IMR-90 (cell line): ENCODE results near the gene SLC26A3. TPM values are rescaled to one million over a fixed set of nuclear protein-coding genes. Genes with fewer than 3 reads are reported as not detected.
"Not testable (repeated sequence)": the region's sequence is repeated elsewhere in the genome, so short reads cannot be mapped to it uniquely, and the experiment has no call there.

Experiments
- ATAC-seq: fragments of 200-7000 bp; cut with Tn5 transposase; 2 replicates; pipeline ENCODE4 v1.9.1; 2020; ENCODE audit warnings: low read depth, mild to moderate bottlenecking, moderate library complexity
- BruUV-seq: library from RNA; stranded (reverse); fragments of 400-500 nt; replicated peaks from 2 replicates; lab custom pipeline; 2021; lab: Mats Ljungman, UMichigan
- CTCF ChIA-PET: fragments of 300-600 bp; formaldehyde crosslinking; extraction: SDS; loops from one replicate; lab custom pipeline; 2021; ENCODE audit warnings: antibody characterized with exemption; lab: Yijun Ruan, JAX
- POLR2A ChIA-PET: fragments of 300-600 bp; sonication (Branson Sonifier 250); formaldehyde crosslinking; loops from one replicate; lab custom pipeline; 2022; ENCODE audit warnings: antibody characterized with exemption; ENCODE audit not compliant: unreplicated experiment; lab: Charles Lee
- DNase-seq: peaks from one replicate; pipeline ENCODE4 v3.0.0; 2013
- H2AFZ ChIP-seq: replicated peaks from 2 replicates; pipeline ENCODE3; 2013; ENCODE audit warnings: low read length, mild to moderate bottlenecking; ENCODE audit not compliant: poor library complexity
- H2AK5ac ChIP-seq: 2 replicates; pipeline ENCODE4 v1.6.1; 2013; ENCODE audit warnings: low read depth, low read length, inconsistent platforms
- H2AK9ac ChIP-seq: replicated peaks from 2 replicates; pipeline ENCODE3; 2013; ENCODE audit warnings: mild to moderate bottlenecking, low read depth, low read length, moderate library complexity; ENCODE audit not compliant: poor library complexity
- H2BK120ac ChIP-seq: 2 replicates; pipeline ENCODE4 v1.6.1; 2013; ENCODE audit warnings: low read depth, low read length, inconsistent platforms
- H2BK15ac ChIP-seq: 3 replicates; pipeline ENCODE4 v1.6.1; 2013; ENCODE audit warnings: low read depth, low read length, inconsistent platforms
- H2BK20ac ChIP-seq: 2 replicates; pipeline ENCODE4 v1.6.1; 2013; ENCODE audit warnings: low read depth, mild to moderate bottlenecking, inconsistent platforms, low read length, moderate library complexity
- H2BK5ac ChIP-seq: 2 replicates; pipeline ENCODE4 v1.6.1; 2013; ENCODE audit warnings: mild to moderate bottlenecking, low read depth, low read length, inconsistent platforms; ENCODE audit not compliant: poor library complexity, severe bottlenecking
- H3K14ac ChIP-seq: replicated peaks from 2 replicates; pipeline ENCODE4 v1.6.1; 2013; ENCODE audit warnings: low read depth, low read length, inconsistent platforms
- H3K18ac ChIP-seq: 2 replicates; pipeline ENCODE4 v1.6.1; 2013; ENCODE audit warnings: low read depth, low read length, control low read depth
- H3K23ac ChIP-seq: 2 replicates; pipeline ENCODE4 v1.6.1; 2013; ENCODE audit warnings: low read depth, low read length, inconsistent platforms
- H3K27ac ChIP-seq: 2 replicates; pipeline ENCODE4 v1.5.1; 2013; ENCODE audit warnings: mild to moderate bottlenecking, control low read depth, low read length; ENCODE audit not compliant: insufficient read depth
- H3K27me3 ChIP-seq: 2 replicates; pipeline ENCODE4 v1.6.1; 2013; ENCODE audit warnings: low read length; ENCODE audit not compliant: control insufficient read depth, insufficient read depth
- H3K36me3 ChIP-seq: 2 replicates; pipeline ENCODE4 v1.6.1; 2013; ENCODE audit warnings: low read length, mixed read lengths; ENCODE audit not compliant: control insufficient read depth, insufficient read depth
- H3K4ac ChIP-seq: 2 replicates; pipeline ENCODE4 v1.6.1; 2013; ENCODE audit warnings: low read depth, low read length, inconsistent platforms
- H3K4me1 ChIP-seq: 2 replicates; pipeline ENCODE4 v1.6.1; 2013; ENCODE audit warnings: low read length, mixed read lengths; ENCODE audit not compliant: control insufficient read depth, insufficient read depth
- H3K4me2 ChIP-seq: 2 replicates; pipeline ENCODE4 v1.6.1; 2013; ENCODE audit warnings: low read depth, mild to moderate bottlenecking, control low read depth, low read length, moderate library complexity
- H3K4me3 ChIP-seq: 2 replicates; pipeline ENCODE4 v1.5.1; 2013; ENCODE audit warnings: low read depth, mild to moderate bottlenecking, control low read depth, low read length, moderate library complexity; ENCODE audit not compliant: insufficient read depth
- H3K56ac ChIP-seq: 2 replicates; pipeline ENCODE4 v1.6.1; 2013; ENCODE audit warnings: low read length, inconsistent platforms; ENCODE audit not compliant: insufficient read depth; ENCODE audit errors: extremely low read depth
- H3K79me1 ChIP-seq, 2 experiments: 2 replicates each; pipeline ENCODE4 v1.6.1; 2013; ENCODE audit warnings: low read length in 2 of 2, inconsistent platforms in 1 of 2, low read depth in 1 of 2
- H3K9ac ChIP-seq: 2 replicates; pipeline ENCODE4 v1.6.1; 2013; ENCODE audit warnings: low read depth, low read length, control low read depth
- H3K9me1 ChIP-seq: 2 replicates; pipeline ENCODE4 v1.6.1; 2013; ENCODE audit warnings: low read length, inconsistent platforms; ENCODE audit not compliant: insufficient read depth
- H3K9me3 ChIP-seq: 2 replicates; pipeline ENCODE4 v1.6.1; 2013; ENCODE audit warnings: low read length; ENCODE audit not compliant: control insufficient read depth, insufficient read depth
- H4K20me1 ChIP-seq: 2 replicates; pipeline ENCODE4 v1.6.1; 2013; ENCODE audit warnings: low read length, inconsistent platforms; ENCODE audit not compliant: insufficient read depth
- H4K5ac ChIP-seq: 2 replicates; pipeline ENCODE4 v1.6.1; 2013; ENCODE audit warnings: mild to moderate bottlenecking, low read depth, low read length, control low read depth
- H4K8ac ChIP-seq, 2 experiments: 2 replicates each; pipeline ENCODE4 v1.6.1; 2013; ENCODE audit warnings: low read depth in 2 of 2, low read length in 2 of 2, control low read depth in 1 of 2, inconsistent platforms in 1 of 2
- H4K91ac ChIP-seq: 2 replicates; pipeline ENCODE4 v1.6.1; 2013; ENCODE audit warnings: low read depth, low read length, inconsistent platforms; ENCODE audit not compliant: insufficient read depth
- WGBS, 2 experiments: methylation state at CpG; one replicate each; pipeline versions ENCODE4 v1.1.5 to v1.1.7; 2013; ENCODE audit warnings: missing lambda C conversion rate in 2 of 2; ENCODE audit not compliant: insufficient read length in 1 of 2; ENCODE audit errors: extremely low coverage in 2 of 2; 5-methylcytosine and 5-hydroxymethylcytosine counted together
- dilution Hi-C: fragments of 300-500 bp; cut with HindIII; formaldehyde crosslinking; loops from one replicate; pipeline ENCODE4 v1.14.3; 2018; ENCODE audit warnings: low sequenced_read_pairs; ENCODE audit not compliant: unreplicated experiment
- in situ Hi-C: fragments of 300-500 bp; cut with MboI; formaldehyde crosslinking; loops from 3 replicates; pipeline ENCODE4 v1.14.3; 2019; ENCODE audit warnings: low sequenced_read_pairs, inconsistent platforms, mixed read lengths
- intact Hi-C: fragments of 100-400 bp; cut with micrococcal nuclease; formaldehyde crosslinking; loops from 2 replicates; pipeline ENCODE4 v1.10.0; 2022
- polyA plus RNA-seq, 3 experiments: library from polyadenylated mRNA; depleted of rRNA; stranded (reverse); fragments of >200 nt; gene quantifications; 2 replicates each; pipeline ENCODE4 v1.2.3, GENCODE V29; 2012; ENCODE audit warnings: low replicate concordance in 1 of 3
- total RNA-seq: library from RNA; depleted of rRNA; stranded (reverse); fragments of >200 nt; gene quantifications from 2 replicates; pipeline ENCODE4 v1.2.3, GENCODE V29; 2012

SLC26A3 gene
- total and polyA plus RNA-seq, 2 of the 4 experiments (the other 2 are of a cell fraction): not detected

DNA sequence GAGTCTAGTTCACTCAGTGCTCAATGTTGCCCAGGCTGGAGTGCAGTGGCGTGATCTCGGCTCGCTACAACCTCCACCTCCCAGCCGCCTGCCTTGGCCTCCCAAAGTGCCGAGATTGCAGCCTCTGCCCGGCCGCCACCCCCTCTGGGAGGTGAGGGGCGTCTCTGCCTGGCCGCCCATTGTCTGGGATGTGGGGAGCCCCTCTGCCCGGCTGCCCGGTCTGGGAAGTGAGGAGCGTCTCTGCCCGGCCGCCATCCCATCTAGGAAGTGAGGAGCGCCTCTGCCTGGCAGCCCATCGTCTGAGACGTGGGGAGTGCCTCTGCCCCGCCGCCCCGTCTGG, 44.8 kb upstream of the SLC26A3 start:
- H2BK5ac ChIP-seq, H2BK20ac ChIP-seq, BruUV-seq, intact Hi-C loops, H2AK9ac ChIP-seq, H2AK5ac ChIP-seq, ATAC-seq, H3K14ac ChIP-seq, H4K5ac ChIP-seq, in situ Hi-C loops, H3K4ac ChIP-seq, H2BK120ac ChIP-seq, H3K4me2 ChIP-seq, H3K4me1 ChIP-seq, H4K91ac ChIP-seq, CTCF ChIA-PET, POLR2A ChIA-PET, H2BK15ac ChIP-seq, DNase-seq, H3K9ac ChIP-seq, H2AFZ ChIP-seq, H3K18ac ChIP-seq, H3K79me1 ChIP-seq, H3K9me1 ChIP-seq, H3K23ac ChIP-seq, H3K56ac ChIP-seq, H3K27ac ChIP-seq, H4K20me1 ChIP-seq, H3K9me3 ChIP-seq, H3K36me3 ChIP-seq, H3K4me3 ChIP-seq, H4K8ac ChIP-seq, dilution Hi-C loops: not testable (repeated sequence)
- no CpG with 5 or more reads among the region's 20 CpGs for WGBS, 2 experiments
- H3K27me3 ChIP-seq: peaks cover 12% of the 10 kb centered on the region
